H9 (cell line): Measurements from ENCODE around the gene INPP5B. TPM values are rescaled to one million over a fixed set of nuclear protein-coding genes. Genes with fewer than 3 reads are reported as not detected.

Experiments used
- DNase-seq: peaks from one replicate; pipeline ENCODE4 v3.0.0-alpha.2; 2017
- H2AFZ ChIP-seq: one replicate; pipeline ENCODE4 v1.6.1; 2013; ENCODE audit warnings: mild to moderate bottlenecking, low read length, control low read depth, moderate library complexity
- H2AK5ac ChIP-seq: 2 replicates; pipeline ENCODE4 v1.6.1; 2013; ENCODE audit warnings: low read length, control low read depth, mixed read lengths; ENCODE audit not compliant: insufficient read length
- H2BK120ac ChIP-seq: one replicate; pipeline ENCODE4 v1.6.1; 2013; ENCODE audit warnings: low read depth, mild to moderate bottlenecking, low read length, control low read depth, inconsistent platforms; ENCODE audit not compliant: poor library complexity, severe bottlenecking
- H2BK12ac ChIP-seq: 2 replicates; pipeline ENCODE4 v1.6.1; 2013; ENCODE audit warnings: low read length, control low read depth, mixed read lengths, low read depth; ENCODE audit not compliant: insufficient read length
- H2BK15ac ChIP-seq: 2 replicates; pipeline ENCODE4 v1.6.1; 2013; ENCODE audit warnings: low read depth, low read length, control low read depth
- H2BK20ac ChIP-seq: one replicate; pipeline ENCODE4 v1.6.1; 2013; ENCODE audit warnings: low read depth, mild to moderate bottlenecking, low read length, control low read depth, inconsistent platforms; ENCODE audit not compliant: poor library complexity, severe bottlenecking
- H2BK5ac ChIP-seq: 2 replicates; pipeline ENCODE4 v1.6.1; 2013; ENCODE audit warnings: low read length, control low read depth, mixed read lengths; ENCODE audit not compliant: insufficient read length
- H3K14ac ChIP-seq: 2 replicates; pipeline ENCODE4 v1.6.1; 2013; ENCODE audit warnings: low read length, control low read depth; ENCODE audit not compliant: insufficient read depth
- H3K18ac ChIP-seq: 2 replicates; pipeline ENCODE4 v1.6.1; 2013; ENCODE audit warnings: low read depth, mild to moderate bottlenecking, mixed read lengths, low read length, control low read depth; ENCODE audit not compliant: insufficient read length
- H3K23ac ChIP-seq: 2 replicates; pipeline ENCODE4 v1.6.1; 2013; ENCODE audit warnings: low read length, control low read depth, mixed read lengths, low read depth; ENCODE audit not compliant: insufficient read length
- H3K23me2 ChIP-seq: 2 replicates; pipeline ENCODE4 v1.6.1; 2013; ENCODE audit warnings: low read depth, mild to moderate bottlenecking, mixed read lengths, low read length, control low read depth; ENCODE audit not compliant: insufficient read length, poor library complexity, severe bottlenecking
- H3K27ac ChIP-seq: 2 replicates; pipeline ENCODE4 v1.5.1; 2013; ENCODE audit warnings: low read length, control low read depth, mixed read lengths, low read depth; ENCODE audit not compliant: insufficient read length
- H3K27me3 ChIP-seq: 2 replicates; pipeline ENCODE4 v1.6.1; 2013; ENCODE audit warnings: low read length, control low read depth, inconsistent platforms; ENCODE audit not compliant: insufficient read depth
- H3K4ac ChIP-seq: 2 replicates; pipeline ENCODE4 v1.6.1; 2013; ENCODE audit warnings: low read depth, mild to moderate bottlenecking, control low read depth, inconsistent platforms, low read length, moderate library complexity
- H3K4me1 ChIP-seq: 2 replicates; pipeline ENCODE4 v1.6.1; 2013; ENCODE audit warnings: low read length, control low read depth, inconsistent platforms; ENCODE audit not compliant: insufficient read depth
- H3K4me2 ChIP-seq: 2 replicates; pipeline ENCODE4 v1.6.1; 2013; ENCODE audit warnings: low read length, control low read depth, mixed read lengths; ENCODE audit not compliant: insufficient read length, insufficient read depth
- H3K56ac ChIP-seq: 2 replicates; pipeline ENCODE4 v1.6.1; 2013; ENCODE audit warnings: low read depth, mild to moderate bottlenecking, mixed read lengths, low read length, control low read depth; ENCODE audit not compliant: insufficient read length
- H3K79me1 ChIP-seq: 2 replicates; pipeline ENCODE4 v1.6.1; 2013; ENCODE audit warnings: low read depth, mild to moderate bottlenecking, moderate library complexity, low read length, control low read depth, inconsistent platforms; ENCODE audit not compliant: insufficient read depth, poor library complexity, severe bottlenecking
- H3K79me2 ChIP-seq: 2 replicates; pipeline ENCODE4 v1.6.1; 2013; ENCODE audit warnings: low read length, control low read depth, inconsistent platforms; ENCODE audit not compliant: insufficient read depth
- H3K9ac ChIP-seq: 2 replicates; pipeline ENCODE4 v1.6.1; 2013; ENCODE audit warnings: low read length, control low read depth, mixed read lengths; ENCODE audit not compliant: insufficient read length; ENCODE audit errors: extremely low read depth
- H3K9me3 ChIP-seq: one replicate; pipeline ENCODE4 v1.6.1; 2013; ENCODE audit warnings: low read depth, low read length, inconsistent platforms; ENCODE audit not compliant: control insufficient read depth
- H3T11ph ChIP-seq: one replicate; pipeline ENCODE4 v1.6.1; 2013; ENCODE audit warnings: mild to moderate bottlenecking, low read length, control low read depth, inconsistent platforms
- H4K20me1 ChIP-seq: one replicate; pipeline ENCODE4 v1.6.1; 2013; ENCODE audit not compliant: control insufficient read depth, insufficient read length, insufficient read depth
- H4K5ac ChIP-seq: 2 replicates; pipeline ENCODE4 v1.6.1; 2013; ENCODE audit warnings: low read depth, mild to moderate bottlenecking, mixed read lengths, low read length, control low read depth; ENCODE audit not compliant: insufficient read length
- H4K8ac ChIP-seq: replicated peaks from 2 replicates; pipeline ENCODE4 v1.6.1; 2013; ENCODE audit warnings: low read length, control low read depth, mixed read lengths, low read depth; ENCODE audit not compliant: insufficient read length
- H4K91ac ChIP-seq: 2 replicates; pipeline ENCODE4 v1.6.1; 2013; ENCODE audit warnings: low read depth, mild to moderate bottlenecking, moderate library complexity, mixed read lengths, low read length, control low read depth; ENCODE audit not compliant: insufficient read length
- H3K27ac Mint-ChIP-seq, 3 experiments: 2 replicates in 2 of 3; 3 replicates in 1 of 3; pipeline ENCODE4 v1.8.0; 2020 to 2021; ENCODE audit warnings: mixed read lengths in 3 of 3, mild to moderate bottlenecking in 1 of 3, moderate library complexity in 1 of 3
- H3K27me3 Mint-ChIP-seq: 2 replicates; pipeline ENCODE4 v1.8.0; 2021; ENCODE audit warnings: low read depth, mild to moderate bottlenecking, moderate library complexity, mixed read lengths
- H3K36me3 Mint-ChIP-seq, 3 experiments: 2 replicates in 2 of 3; 3 replicates in 1 of 3; pipeline ENCODE4 v1.8.0; 2020 to 2021; ENCODE audit warnings: low read depth in 3 of 3, mixed read lengths in 3 of 3; ENCODE audit not compliant: insufficient read depth in 1 of 3
- H3K4me1 Mint-ChIP-seq, 2 experiments: 2 replicates each; pipeline ENCODE4 v1.8.0; 2020; ENCODE audit warnings: mixed read lengths in 2 of 2
- H3K4me3 Mint-ChIP-seq, 2 experiments: 2 replicates in 1 of 2; 3 replicates in 1 of 2; pipeline ENCODE4 v1.8.0; 2020 to 2021; ENCODE audit warnings: mild to moderate bottlenecking in 2 of 2, mixed read lengths in 2 of 2, moderate library complexity in 1 of 2
- H3K9me3 Mint-ChIP-seq, 2 experiments: 2 replicates in 1 of 2; 3 replicates in 1 of 2; pipeline ENCODE4 v1.8.0; 2020; ENCODE audit warnings: mild to moderate bottlenecking in 2 of 2, mixed read lengths in 2 of 2, moderate library complexity in 1 of 2
- WGBS: extraction: QIAGEN DNeasy Blood & Tissue Kit; methylation state at CpG from one replicate; pipeline ENCODE4 v1.1.7; 2013; ENCODE audit warnings: missing lambda C conversion rate, low lambda C conversion rate, mixed read lengths; ENCODE audit not compliant: insufficient read length; ENCODE audit errors: extremely low coverage; 5-methylcytosine and 5-hydroxymethylcytosine counted together
- total RNA-seq: library from RNA; stranded (reverse); gene quantifications from 2 replicates; pipeline ENCODE4 v1.2.1, GENCODE V29; 2021
- TF ChIP-seq, protein P1 (sequence below): fragments of 200-600 bp; sonication (generic); conservative IDR thresholded peaks from 3 replicates; pipeline ENCODE4 v1.8.0; 2021; ENCODE audit warnings: antibody characterized with exemption, mild to moderate bottlenecking

INPP5B gene
- total RNA-seq, 1 experiment from 2014 or later: 28.2 TPM

DNA sequence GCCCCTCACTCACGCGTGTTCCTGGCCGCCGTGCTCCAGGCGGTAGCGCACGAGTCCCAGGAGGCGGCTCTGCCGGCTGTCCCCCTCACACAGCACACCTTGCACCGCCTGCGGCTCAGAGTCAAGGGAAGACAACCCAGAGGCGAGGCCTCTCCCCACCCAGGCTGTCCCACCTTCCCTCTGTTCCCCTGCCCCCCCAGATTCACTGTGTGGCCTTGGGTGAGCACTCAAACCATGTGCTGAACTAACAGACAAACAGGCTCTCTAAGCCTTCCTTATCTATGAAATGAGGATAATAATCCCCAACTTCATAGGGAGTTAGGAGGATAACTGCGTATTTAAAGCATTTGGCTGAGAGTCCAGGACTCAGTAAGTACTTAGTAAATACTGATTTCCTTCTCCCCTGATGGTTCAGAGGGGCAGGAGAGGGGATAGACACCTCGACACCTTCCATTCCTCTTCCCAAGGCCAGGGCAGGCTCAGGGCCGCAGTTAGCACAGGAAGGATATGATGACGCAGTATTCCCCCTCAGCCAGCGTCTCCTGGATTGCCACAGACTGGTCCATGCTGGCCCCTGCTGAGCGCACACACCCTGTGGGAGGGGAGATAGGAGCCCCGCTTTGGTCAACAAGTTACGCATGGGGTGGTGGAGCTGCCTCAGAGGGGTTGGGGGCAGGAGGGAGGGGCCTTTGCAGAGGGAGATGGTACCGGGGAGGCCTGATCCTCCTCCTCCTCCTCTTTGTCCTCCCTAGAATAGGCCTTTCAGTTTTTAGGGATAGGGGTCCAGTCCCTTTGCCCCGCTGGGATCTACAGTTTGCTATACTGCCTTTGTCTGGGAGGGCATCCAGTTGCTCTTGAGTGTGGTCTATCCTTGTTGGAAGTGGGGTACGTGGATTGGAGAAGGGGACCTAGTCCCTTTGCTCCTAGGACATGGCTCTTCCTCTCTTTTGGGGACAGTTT, 830 bp downstream of the INPP5B start:
- Histone ChIP-seq H2BK12ac (no peak overlapping the region), H3K23ac (no peak overlapping the region), H2BK120ac (no peak overlapping the region), H2AFZ (no peak overlapping the region), H4K20me1 (no peaks in the 10 kb centered on the region), H4K91ac (no peak overlapping the region), H3K4ac (no peak overlapping the region), H3K79me2 (no peaks in the 10 kb centered on the region), H3K27ac (no peak overlapping the region), H3K18ac (no peak overlapping the region), H3K56ac (no peak overlapping the region), H4K5ac (no peak overlapping the region), H4K8ac (no peak overlapping the region), H3K23me2 (peaks cover 3% of the 10 kb centered on the region), H2BK20ac (no peak overlapping the region), H3K9me3 (no peaks in the 10 kb centered on the region), H3K4me1 (no peaks in the 10 kb centered on the region), H3K14ac (no peak overlapping the region; the same call in 1 of the 2 replicates), H3K9ac (peak overlapping the region; percentile 16), H3K4me2 (peak overlapping the region; percentile 84), H2BK5ac (no peak overlapping the region), H2AK5ac (no peak overlapping the region), H2BK15ac (no peak overlapping the region), H3K27me3 (no peaks in the 10 kb centered on the region), H3T11ph (no peak overlapping the region), H3K79me1 (no peaks in the 10 kb centered on the region)
- H3K27me3 Mint-ChIP-seq: no peaks in the 10 kb centered on the region
- peaks cover 18 to 23% of the 10 kb centered on the region in 2 experiments for H3K4me1 Mint-ChIP-seq
- WGBS: no CpG with 5 or more reads among the region's 23 CpGs
- H3K27ac Mint-ChIP-seq: peak overlapping the region; percentile 95 to 100 (median 99)
- H3K36me3 Mint-ChIP-seq: peaks cover 0 to 3% (median 3%) of the 10 kb centered on the region in 3 experiments; a peak in 2 of 7 replicates
- TF ChIP-seq, protein P1, sequence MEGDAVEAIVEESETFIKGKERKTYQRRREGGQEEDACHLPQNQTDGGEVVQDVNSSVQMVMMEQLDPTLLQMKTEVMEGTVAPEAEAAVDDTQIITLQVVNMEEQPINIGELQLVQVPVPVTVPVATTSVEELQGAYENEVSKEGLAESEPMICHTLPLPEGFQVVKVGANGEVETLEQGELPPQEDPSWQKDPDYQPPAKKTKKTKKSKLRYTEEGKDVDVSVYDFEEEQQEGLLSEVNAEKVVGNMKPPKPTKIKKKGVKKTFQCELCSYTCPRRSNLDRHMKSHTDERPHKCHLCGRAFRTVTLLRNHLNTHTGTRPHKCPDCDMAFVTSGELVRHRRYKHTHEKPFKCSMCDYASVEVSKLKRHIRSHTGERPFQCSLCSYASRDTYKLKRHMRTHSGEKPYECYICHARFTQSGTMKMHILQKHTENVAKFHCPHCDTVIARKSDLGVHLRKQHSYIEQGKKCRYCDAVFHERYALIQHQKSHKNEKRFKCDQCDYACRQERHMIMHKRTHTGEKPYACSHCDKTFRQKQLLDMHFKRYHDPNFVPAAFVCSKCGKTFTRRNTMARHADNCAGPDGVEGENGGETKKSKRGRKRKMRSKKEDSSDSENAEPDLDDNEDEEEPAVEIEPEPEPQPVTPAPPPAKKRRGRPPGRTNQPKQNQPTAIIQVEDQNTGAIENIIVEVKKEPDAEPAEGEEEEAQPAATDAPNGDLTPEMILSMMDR: no peak
- no peaks in the 10 kb centered on the region for H3K9me3 Mint-ChIP-seq
- peak; percentile 33 for DNase-seq
- peak overlapping the region; percentile 98 to 99 for H3K4me3 Mint-ChIP-seq
